Stimulated activated naive CD8-positive, alpha-beta T cell treated with anti-CD3 and anti-CD28 coated beads, Interleukin-15, amount 100 ng/mL, for 72 hours (primary cell): Measurements from ENCODE around the gene DOK6.
"Not testable (repeated sequence)": the region's sequence is repeated elsewhere in the genome, so short reads cannot be mapped to it uniquely, and the experiment has no call there.

Experiments used
- ATAC-seq: fragments of 150-1000 bp; cut with Tn5 transposase; 2 replicates; pipeline ENCODE4 v1.10.0; 2021; ENCODE audit warnings: mild to moderate bottlenecking, moderate library complexity
- DNase-seq, 2 donors: peaks; one replicate each; pipeline ENCODE4 v3.0.0; 2021 to 2022
- H3K27ac Mint-ChIP-seq, 2 donors: one replicate each; pipeline ENCODE4 v1.8.0; 2022; ENCODE audit warnings: mild to moderate bottlenecking in 2 of 2, mixed read lengths in 2 of 2, moderate library complexity in 2 of 2
- H3K27me3 Mint-ChIP-seq: one replicate; pipeline ENCODE4 v1.8.0; 2022; ENCODE audit warnings: mixed read lengths
- H3K4me1 Mint-ChIP-seq: one replicate; pipeline ENCODE4 v1.8.0; 2022; ENCODE audit warnings: mild to moderate bottlenecking, mixed read lengths
- H3K4me3 Mint-ChIP-seq, 2 donors: one replicate each; pipeline ENCODE4 v1.8.0; 2022; ENCODE audit warnings: mild to moderate bottlenecking in 2 of 2, mixed read lengths in 2 of 2, moderate library complexity in 1 of 2
- H3K9me3 Mint-ChIP-seq, 2 donors: one replicate each; pipeline ENCODE4 v1.8.0; 2022; ENCODE audit warnings: mixed read lengths in 2 of 2

Gene DOK6

DNA sequence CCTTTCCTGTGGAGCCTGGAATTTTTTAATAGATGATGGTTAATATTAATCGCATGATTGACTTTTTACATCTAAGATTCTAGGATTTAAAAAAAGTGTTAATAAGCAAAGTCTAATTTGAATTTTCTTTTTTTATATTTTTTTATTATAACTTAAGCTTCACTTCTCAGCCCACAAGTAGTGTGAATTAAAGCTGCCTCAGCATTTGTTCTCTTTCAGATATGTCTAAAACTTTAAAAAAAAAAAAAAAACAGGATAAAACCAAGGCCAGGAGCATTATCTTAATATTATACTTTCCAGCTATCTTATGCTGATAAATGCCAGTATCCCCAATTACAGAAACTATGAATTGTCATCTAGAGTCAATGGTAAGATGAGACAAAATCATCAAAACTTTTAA lies 437.3 kb downstream of the DOK6 start:
- Mint-ChIP-seq H3K9me3 (no peaks in the 10 kb centered on the region), H3K4me3 (no peak overlapping the region), H3K4me1 (no peaks in the 10 kb centered on the region), H3K27me3 (no peaks in the 10 kb centered on the region), H3K27ac (no peak overlapping the region)
- no peak for DNase-seq
- ATAC-seq = no peak

DNA sequence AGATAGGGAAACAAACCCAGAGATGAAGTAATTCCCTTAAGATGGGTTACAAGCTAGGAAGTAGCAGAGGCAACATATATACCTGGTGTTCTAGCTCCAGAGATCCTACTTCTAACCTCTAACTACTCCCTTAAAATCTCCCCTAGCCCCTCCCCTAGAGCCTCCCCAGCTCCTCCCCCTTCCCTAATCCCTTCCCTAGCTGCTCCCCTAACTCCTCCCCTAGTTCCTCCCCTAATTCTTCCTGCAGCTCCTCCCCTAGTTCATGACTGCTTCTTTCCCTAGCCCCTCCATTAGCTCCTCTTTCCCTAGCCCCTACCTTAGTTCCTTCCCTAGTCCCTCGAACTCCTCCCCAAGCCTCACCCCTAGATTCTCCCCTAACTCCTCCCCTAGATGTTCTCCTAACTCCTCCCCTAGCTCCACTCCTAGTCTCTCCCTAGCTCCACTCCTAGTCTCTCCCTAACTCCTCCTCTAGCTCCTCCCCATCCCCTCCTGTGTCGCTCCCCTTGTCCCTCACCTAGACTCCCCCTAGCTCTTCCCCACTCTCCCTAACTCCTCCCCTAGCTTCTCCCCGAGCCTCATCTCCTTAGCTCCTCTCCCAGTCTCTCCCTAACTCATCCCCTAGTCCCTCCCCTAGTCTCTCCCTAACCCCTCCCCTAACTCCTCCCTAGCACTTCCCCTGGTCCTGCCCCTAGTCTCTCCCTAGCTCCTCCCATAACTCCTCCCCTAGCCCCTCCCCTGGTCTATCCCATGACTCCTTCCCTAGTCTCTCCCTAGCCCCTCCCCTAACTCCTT lies 438.1 kb downstream of the DOK6 start:
- no peaks in the 10 kb centered on the region for H3K4me1 Mint-ChIP-seq
- ATAC-seq = peak; percentile 26
- DNase-seq = no peak
- H3K4me3 Mint-ChIP-seq = no peak overlapping the region
- no peaks in the 10 kb centered on the region for H3K9me3 Mint-ChIP-seq
- H3K27ac Mint-ChIP-seq = no peak overlapping the region
- no peaks in the 10 kb centered on the region for H3K27me3 Mint-ChIP-seq

DNA sequence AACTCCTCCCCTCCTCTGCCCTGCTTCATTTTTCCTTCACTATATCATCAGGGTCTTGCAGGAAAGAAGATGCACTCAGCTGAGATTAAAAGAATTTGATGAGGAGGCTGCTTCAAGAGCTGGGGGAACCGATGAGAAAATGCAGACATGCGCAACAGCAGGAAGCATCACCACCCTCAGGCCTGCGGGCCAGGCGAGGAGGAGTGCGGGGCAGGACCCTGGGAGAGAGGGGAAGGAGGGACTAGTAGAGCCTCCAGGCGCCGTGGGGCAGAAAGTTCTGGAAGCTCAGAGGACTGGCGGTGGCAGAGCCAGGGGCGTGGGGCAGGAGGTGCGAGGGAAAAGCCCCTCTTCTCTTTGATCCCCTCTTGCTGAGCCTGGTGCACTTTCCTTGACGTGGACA lies 438.8 kb downstream of the DOK6 start:
- no peak overlapping the region for H3K4me3 Mint-ChIP-seq
- DNase-seq = no peak
- no peaks in the 10 kb centered on the region for H3K4me1 Mint-ChIP-seq
- H3K9me3 Mint-ChIP-seq = no peaks in the 10 kb centered on the region
- no peak overlapping the region for H3K27ac Mint-ChIP-seq
- ATAC-seq = no peak
- no peaks in the 10 kb centered on the region for H3K27me3 Mint-ChIP-seq

DNA sequence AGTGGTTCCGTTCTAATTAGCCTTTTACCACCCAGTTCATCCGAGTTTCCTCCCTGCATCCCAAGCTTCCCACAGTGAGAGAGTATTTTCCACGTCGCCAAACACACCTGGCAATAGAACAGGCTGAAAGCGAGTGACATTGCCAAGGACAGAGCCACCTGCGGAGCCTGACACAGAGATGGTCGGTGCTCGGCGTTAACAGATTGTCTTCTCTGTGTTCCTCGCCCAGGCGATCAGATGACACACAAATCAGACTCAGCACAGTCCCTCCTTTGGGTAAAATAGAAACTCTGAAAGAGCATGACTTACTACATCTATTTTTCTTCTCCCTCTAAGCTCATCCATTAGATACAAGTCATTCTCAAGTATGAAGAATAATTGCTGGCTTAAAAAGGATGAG lies 439.3 kb downstream of the DOK6 start:
- no peak for DNase-seq
- H3K27me3 Mint-ChIP-seq = no peaks in the 10 kb centered on the region
- H3K27ac Mint-ChIP-seq = peak overlapping the region in 1 of 2 donors; percentile 59
- no peaks in the 10 kb centered on the region for H3K9me3 Mint-ChIP-seq
- no peaks in the 10 kb centered on the region for H3K4me1 Mint-ChIP-seq
- ATAC-seq = no peak
- H3K4me3 Mint-ChIP-seq = no peak overlapping the region

DNA sequence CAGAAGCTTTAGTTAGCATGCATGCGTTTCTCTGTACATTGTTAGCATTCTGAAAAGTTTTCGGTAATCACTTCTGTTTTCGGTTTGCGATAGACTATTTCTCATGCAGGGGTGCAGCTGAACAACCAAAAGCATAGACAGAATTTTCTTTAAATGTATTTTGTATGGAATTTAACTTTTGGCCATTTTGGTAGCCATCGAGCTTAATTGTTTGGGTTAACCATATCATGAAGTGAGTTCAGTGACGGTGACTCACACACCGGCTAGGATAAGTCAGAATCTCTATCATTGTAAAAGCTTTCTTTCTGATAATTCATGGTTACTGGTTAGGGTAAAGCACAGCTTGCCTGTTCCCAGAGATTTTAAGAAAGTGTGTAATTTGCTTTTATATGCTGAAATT lies 439.8 kb downstream of the DOK6 start:
- ATAC-seq = no peak
- Mint-ChIP-seq H3K4me3 (no peak overlapping the region), H3K4me1 (no peaks in the 10 kb centered on the region), H3K27me3 (no peaks in the 10 kb centered on the region), H3K27ac (no peak overlapping the region), H3K9me3 (no peaks in the 10 kb centered on the region)
- DNase-seq = no peak

DNA sequence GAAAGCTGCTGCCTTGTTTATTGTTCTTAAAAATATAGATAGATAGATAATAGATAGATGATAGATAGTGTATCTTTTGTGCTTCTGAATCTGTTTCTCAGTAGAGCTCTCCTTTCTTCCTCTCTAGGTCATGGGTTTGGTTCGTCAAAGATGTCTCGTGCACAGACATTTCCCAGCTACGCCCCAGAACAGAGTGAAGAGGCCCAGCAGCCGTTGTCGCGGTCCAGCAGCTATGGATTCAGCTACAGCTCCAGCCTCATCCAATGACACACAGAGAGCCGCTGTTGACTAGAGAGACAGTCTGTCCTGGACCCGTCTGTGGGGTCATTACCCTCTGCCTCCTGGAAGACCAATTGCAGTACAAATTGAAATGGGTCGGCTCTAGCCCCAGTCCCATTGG lies 440.4 kb downstream of the DOK6 start:
- no peak overlapping the region for H3K4me3 Mint-ChIP-seq
- no peaks in the 10 kb centered on the region for H3K9me3 Mint-ChIP-seq
- no peak for ATAC-seq
- no peak overlapping the region for H3K27ac Mint-ChIP-seq
- no peak for DNase-seq
- no peaks in the 10 kb centered on the region for H3K4me1 Mint-ChIP-seq
- no peaks in the 10 kb centered on the region for H3K27me3 Mint-ChIP-seq

DNA sequence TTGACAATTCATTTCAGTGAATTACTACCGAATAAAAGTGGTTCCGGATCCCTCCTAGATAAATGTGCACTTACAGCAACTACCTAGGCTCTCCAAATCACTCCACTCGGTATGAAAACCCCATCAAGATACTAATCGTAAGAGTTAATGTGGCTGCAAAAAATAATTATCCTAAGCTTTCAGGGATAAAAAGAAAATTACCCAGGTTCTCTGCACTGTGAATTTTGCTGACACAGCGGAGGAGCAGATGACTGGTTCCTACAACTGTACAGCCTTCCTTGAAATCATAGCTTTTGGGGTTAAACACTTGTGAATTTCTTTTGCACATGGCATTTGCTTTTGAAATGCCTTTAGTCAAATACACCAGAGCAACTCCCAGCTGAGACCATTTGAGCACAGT lies 442.3 kb downstream of the DOK6 start:
- DNase-seq (no peak), ATAC-seq (no peak)
- Mint-ChIP-seq H3K27ac (no peak overlapping the region), H3K27me3 (no peaks in the 10 kb centered on the region), H3K4me3 (no peak overlapping the region), H3K9me3 (no peaks in the 10 kb centered on the region), H3K4me1 (no peaks in the 10 kb centered on the region)

DNA sequence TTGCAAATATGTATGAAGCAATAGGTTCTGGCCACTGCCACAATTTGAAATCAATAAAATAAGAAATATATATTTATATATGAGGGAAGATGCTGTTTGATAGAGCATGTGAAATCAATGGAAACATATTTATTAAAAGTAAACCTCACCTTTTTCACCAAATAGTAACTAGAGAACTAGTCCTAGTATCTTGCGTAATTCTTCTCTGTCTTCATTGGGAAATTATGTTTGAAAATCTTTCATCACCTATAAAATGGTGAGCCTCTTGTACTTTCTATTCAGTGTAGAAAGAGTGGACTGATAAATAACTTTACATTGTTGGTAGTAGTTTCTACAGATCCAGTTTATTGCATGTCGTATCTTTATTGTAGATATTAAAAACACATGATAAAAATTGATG lies 444.0 kb downstream of the DOK6 start:
- DNase-seq (no peak), ATAC-seq (no peak)
- H3K4me1 Mint-ChIP-seq = no peaks in the 10 kb centered on the region
- no peaks in the 10 kb centered on the region for H3K27me3 Mint-ChIP-seq
- no peaks in the 10 kb centered on the region for H3K9me3 Mint-ChIP-seq
- H3K4me3 Mint-ChIP-seq = no peak overlapping the region
- no peak overlapping the region for H3K27ac Mint-ChIP-seq

DNA sequence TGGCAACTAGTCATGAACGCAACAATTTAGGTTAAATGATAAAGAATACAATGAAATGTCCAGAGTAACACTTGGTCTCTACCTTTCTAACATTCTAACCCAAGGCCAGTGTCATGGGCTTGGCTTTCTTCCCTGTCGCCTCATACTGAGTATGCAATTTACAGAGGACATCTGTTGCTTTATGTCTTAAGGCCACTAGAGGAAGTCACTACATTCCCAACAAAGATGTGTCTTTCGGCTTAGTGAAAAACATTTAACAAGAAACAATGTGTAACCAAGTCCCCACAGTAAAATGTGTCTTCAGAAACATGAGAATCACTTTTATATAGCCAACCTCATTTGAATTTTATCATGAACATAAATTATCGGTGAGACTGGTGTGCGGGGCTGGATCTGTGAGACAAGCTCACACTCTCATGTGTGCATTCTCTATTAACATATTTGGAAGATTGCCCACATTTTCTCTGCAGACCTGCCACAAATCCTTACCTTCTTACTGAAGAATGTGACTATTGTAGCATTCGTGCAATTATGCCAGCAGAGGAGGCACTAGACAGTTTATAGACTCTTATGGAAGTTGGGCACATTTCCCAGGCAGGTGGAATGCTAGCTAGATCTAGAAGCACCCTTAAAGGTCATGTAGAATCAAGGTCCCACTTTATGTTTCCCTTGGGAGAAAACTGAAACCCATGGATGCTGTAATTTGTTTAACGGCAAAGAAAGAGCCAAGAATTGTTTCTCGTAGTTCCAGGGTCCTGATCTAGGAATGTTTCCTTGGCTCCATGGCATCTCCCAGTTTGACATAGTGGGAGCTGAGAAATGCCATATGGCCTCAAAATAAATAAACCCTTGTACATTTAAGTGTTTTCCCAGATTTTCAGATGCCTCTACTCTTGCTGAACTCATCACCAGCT lies 445.2 kb downstream of the DOK6 start:
- Mint-ChIP-seq H3K4me1 (no peaks in the 10 kb centered on the region), H3K4me3 (no peak overlapping the region), H3K27ac (no peak overlapping the region), H3K9me3 (no peaks in the 10 kb centered on the region), H3K27me3 (no peaks in the 10 kb centered on the region)
- no peak for ATAC-seq
- DNase-seq = no peak

DNA sequence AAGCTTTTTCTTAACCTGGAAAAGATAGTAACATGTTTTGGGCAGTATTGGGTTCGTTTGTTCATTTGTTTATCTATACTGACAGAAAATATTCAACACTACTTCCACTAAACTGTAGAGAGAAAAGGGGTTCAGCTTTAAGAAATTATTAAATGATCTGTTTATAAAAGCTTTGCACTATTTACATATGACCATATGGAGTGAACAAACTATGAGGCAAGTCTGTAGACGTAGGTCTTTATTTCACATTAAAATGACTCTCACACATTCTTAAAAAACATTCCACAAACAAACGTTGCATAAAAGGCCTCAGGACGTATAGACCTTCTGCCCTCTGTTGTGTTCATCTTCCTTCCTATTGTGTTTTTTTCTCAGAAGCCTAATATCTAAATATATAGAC lies 452.4 kb downstream of the DOK6 start:
- Mint-ChIP-seq H3K27me3 (no peaks in the 10 kb centered on the region), H3K4me3 (no peak overlapping the region), H3K27ac (no peak overlapping the region), H3K9me3 (peaks cover 0 to 11% of the 10 kb centered on the region in 2 donors), H3K4me1 (no peaks in the 10 kb centered on the region)
- DNase-seq (no peak), ATAC-seq (no peak)

DNA sequence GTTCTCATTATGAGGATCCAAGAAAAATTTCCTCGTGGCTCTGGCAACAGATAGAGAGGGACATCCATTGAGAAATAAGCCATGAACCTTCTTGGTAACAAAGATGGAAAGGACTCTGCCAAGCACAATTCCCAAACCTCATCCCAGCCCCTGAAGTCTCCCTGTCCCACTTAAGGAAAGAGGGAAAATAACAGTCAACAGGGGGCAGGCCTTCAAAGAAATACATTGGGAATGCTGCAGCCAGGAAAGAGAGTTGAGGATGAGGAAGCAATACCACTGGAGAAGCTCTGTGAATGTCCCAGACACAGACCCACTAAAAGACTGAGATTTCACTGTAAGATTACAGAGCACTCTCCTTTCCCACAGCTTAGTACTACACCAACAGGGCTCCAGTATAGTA lies 453.8 kb downstream of the DOK6 start:
- Mint-ChIP-seq H3K4me3 (no peak overlapping the region), H3K9me3 (peaks cover 0 to 11% of the 10 kb centered on the region in 2 donors), H3K27me3 (no peaks in the 10 kb centered on the region), H3K4me1 (no peaks in the 10 kb centered on the region), H3K27ac (no peak overlapping the region)
- ATAC-seq = no peak
- DNase-seq = no peak

DNA sequence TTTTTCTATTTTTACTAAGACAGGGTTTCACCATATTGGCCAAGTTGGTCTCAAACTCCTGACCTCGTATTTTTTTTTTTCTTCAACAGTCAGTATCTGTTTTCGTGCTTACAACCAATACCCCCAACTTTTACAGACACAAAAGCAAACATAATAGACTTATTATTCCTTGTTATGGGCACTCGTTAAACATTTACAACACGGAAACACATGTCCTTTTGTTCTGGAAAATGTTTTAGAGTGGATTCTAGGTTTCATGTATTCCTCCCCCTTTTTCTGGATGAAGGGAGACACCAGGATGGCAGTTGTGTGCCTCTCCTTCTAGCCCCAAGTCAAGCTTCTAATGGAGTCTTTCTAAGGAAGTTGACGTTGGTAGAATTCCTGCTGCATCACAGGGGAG lies 458.2 kb downstream of the DOK6 start:
- peaks cover under 1 to 15% of the 10 kb centered on the region in 2 donors for H3K9me3 Mint-ChIP-seq
- no peak overlapping the region for H3K27ac Mint-ChIP-seq
- no peak for ATAC-seq
- no peak for DNase-seq
- no peaks in the 10 kb centered on the region for H3K4me1 Mint-ChIP-seq
- H3K27me3 Mint-ChIP-seq = no peaks in the 10 kb centered on the region
- no peak overlapping the region for H3K4me3 Mint-ChIP-seq

DNA sequence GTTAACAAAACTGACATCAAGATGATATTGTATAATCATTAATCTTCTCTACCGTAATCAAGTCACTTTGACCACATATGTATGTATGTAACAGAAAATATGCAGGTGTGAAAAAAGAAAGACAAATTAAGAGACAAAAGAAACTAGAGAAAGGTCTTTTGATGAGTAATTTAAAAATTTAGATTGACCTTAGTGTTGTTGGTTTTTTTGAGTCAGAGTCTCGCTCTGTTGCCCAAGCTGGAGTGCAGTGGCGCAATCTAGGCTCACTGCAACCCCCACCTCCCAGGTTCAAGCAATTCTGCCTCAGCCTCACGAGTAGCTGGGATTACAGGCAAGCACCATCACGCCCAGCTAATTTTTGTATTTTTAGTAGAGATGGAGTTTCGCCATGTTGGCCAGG lies 464.1 kb downstream of the DOK6 start:
- DNase-seq (peak in 1 of 2 donors; percentile 28), ATAC-seq (peak; percentile 52)
- Mint-ChIP-seq H3K4me1 (peaks cover 14% of the 10 kb centered on the region), H3K27ac (peak overlapping the region in 1 of 2 donors; percentile 31)
- not testable (repeated sequence) for H3K9me3 Mint-ChIP-seq, H3K27me3 Mint-ChIP-seq, H3K4me3 Mint-ChIP-seq

DNA sequence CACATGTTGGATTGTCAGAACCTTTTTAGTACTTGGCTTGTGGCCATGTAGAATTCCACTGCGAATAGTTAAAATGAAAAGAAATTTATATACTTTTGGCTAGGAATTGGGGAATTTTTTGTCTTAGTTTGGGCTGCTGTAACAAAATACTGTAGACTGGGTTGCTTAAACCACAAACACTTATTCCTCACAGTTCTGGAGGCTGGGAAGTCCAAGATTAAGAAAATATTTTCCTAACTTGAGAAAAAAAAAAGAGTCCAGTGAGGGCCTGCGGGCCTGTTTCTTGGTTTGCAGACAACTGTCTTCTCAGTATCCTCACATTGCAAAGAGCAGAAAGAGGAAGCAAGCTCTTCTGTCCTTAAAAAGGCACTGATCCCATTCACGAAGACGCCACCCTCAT lies 465.1 kb downstream of the DOK6 start:
- Mint-ChIP-seq H3K4me1 (peaks cover 14% of the 10 kb centered on the region), H3K9me3 (peaks cover 4 to 6% of the 10 kb centered on the region in 2 donors), H3K4me3 (no peak overlapping the region), H3K27ac (no peak overlapping the region), H3K27me3 (no peaks in the 10 kb centered on the region)
- no peak for DNase-seq
- no peak for ATAC-seq

DNA sequence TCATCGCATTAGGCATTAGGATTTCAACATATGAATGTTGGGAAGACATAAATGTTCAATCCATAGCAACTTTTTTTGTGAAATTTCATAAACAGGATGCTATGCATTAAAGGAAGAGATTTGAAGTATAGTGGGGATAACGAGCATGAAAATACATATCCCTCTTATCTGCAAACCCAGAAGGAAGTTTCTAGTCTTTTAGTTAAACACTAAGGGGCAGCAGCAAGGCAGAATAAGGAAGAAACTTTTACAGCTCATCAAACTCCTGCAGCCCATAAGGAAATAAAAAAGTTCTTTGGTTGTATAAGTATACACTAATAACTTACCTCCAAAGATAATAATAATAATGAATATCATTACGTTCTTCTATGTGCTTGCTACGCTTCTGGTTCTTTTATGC lies 465.5 kb downstream of the DOK6 start:
- H3K4me3 Mint-ChIP-seq = no peak overlapping the region
- no peak overlapping the region for H3K27ac Mint-ChIP-seq
- H3K27me3 Mint-ChIP-seq = no peaks in the 10 kb centered on the region
- no peak for DNase-seq
- peaks cover 16% of the 10 kb centered on the region for H3K4me1 Mint-ChIP-seq
- no peak for ATAC-seq
- H3K9me3 Mint-ChIP-seq = peaks cover 4 to 6% of the 10 kb centered on the region in 2 donors

DNA sequence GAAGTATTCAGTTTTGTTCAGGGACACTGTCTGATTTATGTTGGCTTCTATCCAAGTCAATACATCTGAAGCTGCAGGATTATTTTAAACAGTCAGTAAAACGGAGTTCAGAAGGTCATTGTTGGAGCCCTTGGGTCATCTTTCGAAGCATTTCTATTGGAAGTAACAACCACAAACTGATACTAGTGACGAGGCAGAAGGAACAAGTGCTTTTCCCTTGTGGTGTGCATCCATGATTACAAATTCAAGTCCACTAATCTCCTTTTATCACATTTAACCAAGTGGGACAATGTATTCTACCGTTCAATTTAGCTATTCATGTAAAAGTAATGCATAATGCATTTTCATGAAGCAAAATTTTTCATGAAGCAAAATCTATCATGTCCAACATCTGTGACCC lies 470.0 kb downstream of the DOK6 start:
- DNase-seq (no peak), ATAC-seq (no peak)
- Mint-ChIP-seq H3K4me3 (no peak overlapping the region), H3K27ac (no peak overlapping the region), H3K4me1 (peaks cover 23% of the 10 kb centered on the region), H3K27me3 (no peaks in the 10 kb centered on the region), H3K9me3 (no peaks in the 10 kb centered on the region)
